ENCODE results near the gene RBFOX1.

GRCh38 chr16:7755347-7755882 lies 422.8 kb downstream of the RBFOX1 start:
- TF ChIP-seq, protein P1, sequence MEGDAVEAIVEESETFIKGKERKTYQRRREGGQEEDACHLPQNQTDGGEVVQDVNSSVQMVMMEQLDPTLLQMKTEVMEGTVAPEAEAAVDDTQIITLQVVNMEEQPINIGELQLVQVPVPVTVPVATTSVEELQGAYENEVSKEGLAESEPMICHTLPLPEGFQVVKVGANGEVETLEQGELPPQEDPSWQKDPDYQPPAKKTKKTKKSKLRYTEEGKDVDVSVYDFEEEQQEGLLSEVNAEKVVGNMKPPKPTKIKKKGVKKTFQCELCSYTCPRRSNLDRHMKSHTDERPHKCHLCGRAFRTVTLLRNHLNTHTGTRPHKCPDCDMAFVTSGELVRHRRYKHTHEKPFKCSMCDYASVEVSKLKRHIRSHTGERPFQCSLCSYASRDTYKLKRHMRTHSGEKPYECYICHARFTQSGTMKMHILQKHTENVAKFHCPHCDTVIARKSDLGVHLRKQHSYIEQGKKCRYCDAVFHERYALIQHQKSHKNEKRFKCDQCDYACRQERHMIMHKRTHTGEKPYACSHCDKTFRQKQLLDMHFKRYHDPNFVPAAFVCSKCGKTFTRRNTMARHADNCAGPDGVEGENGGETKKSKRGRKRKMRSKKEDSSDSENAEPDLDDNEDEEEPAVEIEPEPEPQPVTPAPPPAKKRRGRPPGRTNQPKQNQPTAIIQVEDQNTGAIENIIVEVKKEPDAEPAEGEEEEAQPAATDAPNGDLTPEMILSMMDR (IDR thresholded peaks at IDR 0.05): no peak
- TF ChIP-seq POLR2A (IDR thresholded peaks at IDR 0.05) (no peak), EP300 (IDR thresholded peaks at IDR 0.05) (no peak), POLR2AphosphoS5 (IDR thresholded peaks at IDR 0.05) (no peak)
